ENCODE data around the gene GPC6.

Gene GPC6

DNA sequence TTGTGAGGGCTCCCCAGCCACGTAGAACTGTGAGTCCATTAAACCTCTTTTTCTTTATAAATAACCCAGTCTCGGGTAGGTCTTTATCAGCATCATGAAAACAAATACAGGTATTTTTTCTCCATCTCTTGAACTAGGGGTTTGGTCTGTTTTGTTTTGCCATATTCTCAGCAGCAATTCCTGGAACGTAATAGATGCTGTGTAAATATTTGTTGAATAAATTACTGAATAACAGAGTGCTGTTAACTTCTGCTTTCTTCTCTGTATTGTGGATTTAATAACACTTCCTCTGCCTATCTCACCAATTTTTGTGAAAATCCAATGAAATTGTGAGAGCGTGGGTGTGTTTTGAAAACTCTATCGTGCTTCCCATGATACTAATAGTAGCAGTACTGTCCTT is 823.4 kb downstream of the GPC6 start:
- no peak for DNase-seq (ENCODE audit: low read depth)

DNA sequence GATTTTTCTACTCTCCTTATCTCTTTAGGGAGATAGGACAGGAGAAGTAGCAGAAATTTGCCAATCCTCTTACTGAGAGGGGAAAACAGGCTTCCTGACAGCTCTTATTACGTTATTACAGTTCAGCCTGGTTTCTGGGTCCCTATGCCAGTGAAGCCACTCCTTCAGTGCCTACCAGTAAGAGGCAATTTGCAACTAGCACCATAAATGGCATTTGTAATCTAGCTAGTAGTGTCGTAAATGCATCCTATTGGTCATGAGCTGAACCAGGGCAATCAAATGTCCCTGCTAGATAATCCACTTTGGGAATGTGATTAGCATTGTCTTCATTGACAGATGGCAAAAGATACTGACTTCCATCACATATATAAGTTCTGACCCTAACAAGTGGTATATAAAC is 824.1 kb downstream of the GPC6 start:
- no peak for DNase-seq (ENCODE audit: low read depth)

DNA sequence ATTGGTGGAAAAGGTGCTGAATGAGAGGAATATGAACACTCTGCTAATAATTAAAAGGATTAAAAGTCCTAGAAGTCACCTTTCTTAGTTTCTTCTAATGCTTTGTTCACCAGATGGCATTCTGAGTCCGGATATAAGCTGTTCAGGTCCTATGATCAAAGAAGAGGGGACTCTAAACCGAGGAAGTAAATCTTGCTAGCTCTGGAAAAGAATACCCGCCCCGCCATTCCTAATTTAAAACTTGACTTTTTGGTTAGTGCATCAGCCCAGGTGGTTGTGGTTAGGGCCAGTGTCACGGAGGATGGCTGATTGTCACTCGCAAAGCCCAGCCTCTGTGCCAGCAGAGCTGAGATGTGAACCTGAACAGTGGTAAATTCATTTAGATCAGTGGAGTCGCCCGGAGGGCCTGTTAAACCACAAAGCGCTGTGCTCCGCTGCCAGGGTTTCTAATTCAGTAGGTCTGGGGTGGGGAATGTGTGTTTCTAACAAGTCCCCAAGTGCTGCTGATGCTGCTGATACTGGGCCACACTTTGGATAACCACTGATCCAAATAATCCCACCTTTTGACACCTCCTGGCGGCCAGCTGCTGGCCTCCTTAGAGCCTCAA is 827.5 kb downstream of the GPC6 start:
- no peak for DNase-seq (ENCODE audit: low read depth)

GRCh38 chr13:94056362-94056990 is 829.9 kb downstream of the GPC6 start:
- DNase-seq (ENCODE audit: low read depth) = no peak

DNA sequence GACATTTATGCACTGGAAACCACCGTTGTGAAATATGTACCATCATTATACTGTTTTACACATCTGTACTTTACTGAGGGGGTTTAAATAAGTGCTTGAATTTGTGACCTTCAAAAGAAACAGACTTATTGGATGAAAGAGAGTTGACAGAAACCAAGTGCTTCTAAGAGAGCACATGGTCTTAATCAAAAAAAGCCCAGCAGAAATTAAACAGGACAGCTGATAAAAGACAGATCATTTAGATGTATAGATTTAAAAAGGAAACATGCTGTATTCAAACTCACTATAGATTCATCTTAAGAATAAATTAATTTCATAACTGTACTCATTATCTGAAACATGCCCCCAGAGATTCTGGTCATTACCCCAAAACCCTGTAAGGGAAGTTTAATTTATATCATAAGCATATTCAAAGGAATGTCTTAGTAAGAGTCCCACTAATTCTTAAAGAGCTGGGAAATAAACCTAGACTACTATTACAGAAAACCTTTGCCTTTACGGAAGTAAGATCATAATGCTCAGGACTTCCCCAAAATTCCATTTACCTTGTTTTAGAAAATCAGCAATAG is 831.1 kb downstream of the GPC6 start:
- DNase-seq (ENCODE audit: low read depth) = no peak

DNA sequence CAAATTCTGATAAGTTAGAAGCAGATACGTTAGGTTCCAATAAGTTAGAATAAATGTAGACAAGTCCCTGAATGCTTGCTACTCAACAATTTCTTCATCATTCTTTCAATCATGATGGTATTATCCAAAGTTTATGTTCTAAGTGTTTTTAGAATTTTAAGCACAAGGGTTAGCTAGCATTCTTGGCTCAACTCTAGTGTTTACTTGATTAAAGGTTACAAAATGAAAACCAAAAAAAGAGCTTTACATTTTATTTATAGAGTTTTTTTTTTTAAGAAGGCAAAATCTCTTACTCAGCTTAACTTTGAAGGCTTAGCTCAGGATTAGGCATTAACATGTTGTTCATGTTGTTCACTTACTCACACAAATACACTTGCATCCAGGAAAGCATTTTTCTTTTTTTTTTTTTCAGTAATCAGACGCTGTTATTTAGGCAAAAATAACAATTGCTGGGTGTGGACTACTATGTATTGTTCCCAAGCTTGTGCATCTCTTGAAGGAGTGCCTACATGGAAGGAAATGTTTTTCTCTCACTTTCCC is 832.3 kb downstream of the GPC6 start:
- peak; percentile 17 for DNase-seq (ENCODE audit: low read depth)

DNA sequence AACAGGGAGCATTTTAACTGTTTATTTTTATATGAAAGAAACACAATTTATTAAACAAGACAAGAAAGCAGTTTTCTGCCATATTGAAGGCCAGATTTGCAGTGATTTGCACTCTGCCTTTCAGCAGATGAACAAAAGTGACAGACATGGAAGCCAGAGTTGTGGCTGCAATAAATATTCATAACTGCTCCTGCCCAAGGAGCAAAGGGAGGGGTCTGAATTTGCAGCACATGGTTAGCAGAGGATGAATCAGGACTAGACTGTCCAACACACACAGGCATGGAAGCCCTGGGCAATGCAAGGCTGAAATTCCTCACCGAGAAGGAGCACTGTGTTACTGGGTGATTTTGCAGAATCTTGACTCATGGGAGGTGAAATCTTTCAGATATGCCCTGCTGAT is 834.7 kb downstream of the GPC6 start:
- peak; percentile 26 for DNase-seq (ENCODE audit: low read depth)

DNA sequence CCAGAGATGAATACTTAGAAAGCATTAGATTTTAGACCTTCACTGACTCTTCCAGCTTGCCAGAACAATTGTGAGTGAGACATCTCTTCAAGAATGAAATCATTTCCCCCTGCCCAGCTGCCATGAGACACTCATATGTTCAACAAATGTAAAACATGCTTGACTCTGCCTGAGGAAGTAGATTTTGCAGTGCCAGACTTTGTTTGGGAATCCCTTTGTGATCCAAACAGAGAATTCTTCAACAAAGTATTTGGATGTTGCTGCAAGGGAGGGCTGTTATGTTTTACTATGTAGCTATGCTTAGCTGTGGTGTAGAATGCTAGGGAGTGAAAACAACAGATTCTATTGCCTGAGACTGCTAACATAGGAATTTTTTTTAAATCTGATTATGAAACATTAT is 836.5 kb downstream of the GPC6 start:
- peak; percentile 42 for DNase-seq (ENCODE audit: low read depth)

DNA sequence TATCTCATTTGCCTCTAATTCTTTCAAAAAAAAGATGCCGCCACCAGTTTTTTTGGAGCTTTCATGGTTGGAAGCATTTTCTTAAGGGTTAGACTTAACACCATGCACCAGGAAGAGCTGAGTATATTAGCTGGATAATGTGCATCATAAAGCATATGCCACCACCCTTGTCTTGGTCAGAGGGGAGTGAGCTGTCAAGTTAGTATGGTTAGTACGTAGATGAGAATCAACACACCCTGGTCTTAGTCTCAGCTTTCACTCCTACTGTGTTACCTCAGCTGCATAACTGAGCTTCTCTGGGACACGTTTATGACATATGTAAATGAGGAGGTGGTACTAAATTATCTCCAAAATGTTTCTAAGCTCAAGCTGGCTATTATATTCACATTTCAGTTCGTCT is 837.2 kb downstream of the GPC6 start:
- no peak for DNase-seq (ENCODE audit: low read depth)

DNA sequence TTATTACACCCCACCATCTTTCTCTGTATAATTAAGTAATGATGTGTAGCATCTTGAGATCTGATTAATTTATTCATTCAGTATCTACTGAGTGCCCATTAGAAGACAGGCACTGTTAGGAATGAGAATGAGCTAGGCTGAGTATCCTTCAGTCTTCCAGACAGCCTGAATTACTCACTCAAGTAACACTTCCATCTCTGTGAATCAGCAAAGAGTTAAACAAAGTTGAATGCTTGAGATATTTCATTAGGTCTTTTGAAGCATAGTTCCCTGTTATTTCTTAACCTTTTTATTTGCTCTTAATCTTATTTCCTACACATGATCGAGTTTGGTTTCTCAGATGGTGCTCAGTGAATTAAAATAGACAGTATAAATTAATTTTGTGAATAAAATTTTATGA is 839.1 kb downstream of the GPC6 start:
- DNase-seq (ENCODE audit: low read depth) = no peak

GRCh38 chr13:94073007-94073744 is 846.6 kb downstream of the GPC6 start:
- peak; percentile 78 for DNase-seq (ENCODE audit: low read depth)

- DNase-seq (ENCODE audit: low read depth) = peak; percentile 76
Measured at GRCh38 chr13:94079876-94080275, 853.3 kb downstream of the GPC6 start.

DNA sequence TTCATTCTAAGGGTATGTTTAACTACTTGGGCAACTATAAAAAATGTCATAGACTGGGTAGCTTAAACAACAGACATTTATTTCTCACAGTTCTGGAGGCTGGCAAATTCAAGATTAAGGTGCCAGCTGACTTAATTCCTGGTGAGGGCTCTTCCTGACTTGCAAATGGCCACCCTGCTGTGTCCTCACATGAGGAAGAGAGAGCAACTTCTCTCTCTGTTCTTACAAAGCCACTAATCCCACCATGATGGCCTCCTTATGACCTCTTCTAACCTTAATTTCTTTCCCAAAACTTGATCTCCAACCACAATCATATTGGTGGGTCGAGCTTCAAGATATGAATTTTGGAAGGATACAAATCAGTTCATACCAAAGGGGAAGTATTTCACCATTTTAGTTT is 853.9 kb downstream of the GPC6 start:
- no peak for DNase-seq (ENCODE audit: low read depth)

DNA sequence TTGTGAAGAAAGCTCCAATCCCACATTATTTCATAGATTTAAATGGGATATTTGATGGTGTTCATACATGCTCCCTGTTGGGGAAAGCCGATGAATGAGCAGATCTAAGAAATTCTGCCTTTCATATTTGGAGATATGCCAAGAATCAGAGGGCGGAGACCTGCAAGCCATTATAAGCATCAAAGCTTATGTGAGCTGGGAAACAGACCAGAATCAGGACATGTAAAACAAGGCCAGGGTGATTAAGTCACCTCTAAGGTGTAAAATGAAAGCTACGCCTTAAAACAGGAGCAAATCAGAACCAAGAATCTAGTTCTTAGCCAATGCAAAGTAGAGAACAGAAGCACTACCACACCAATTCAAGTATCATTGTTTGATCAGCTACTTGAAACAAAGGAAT is 860.5 kb downstream of the GPC6 start:
- no peak for DNase-seq (ENCODE audit: low read depth)

GRCh38 chr13:94088742-94089141 is 862.1 kb downstream of the GPC6 start:
- no peak for DNase-seq (ENCODE audit: low read depth)

DNA sequence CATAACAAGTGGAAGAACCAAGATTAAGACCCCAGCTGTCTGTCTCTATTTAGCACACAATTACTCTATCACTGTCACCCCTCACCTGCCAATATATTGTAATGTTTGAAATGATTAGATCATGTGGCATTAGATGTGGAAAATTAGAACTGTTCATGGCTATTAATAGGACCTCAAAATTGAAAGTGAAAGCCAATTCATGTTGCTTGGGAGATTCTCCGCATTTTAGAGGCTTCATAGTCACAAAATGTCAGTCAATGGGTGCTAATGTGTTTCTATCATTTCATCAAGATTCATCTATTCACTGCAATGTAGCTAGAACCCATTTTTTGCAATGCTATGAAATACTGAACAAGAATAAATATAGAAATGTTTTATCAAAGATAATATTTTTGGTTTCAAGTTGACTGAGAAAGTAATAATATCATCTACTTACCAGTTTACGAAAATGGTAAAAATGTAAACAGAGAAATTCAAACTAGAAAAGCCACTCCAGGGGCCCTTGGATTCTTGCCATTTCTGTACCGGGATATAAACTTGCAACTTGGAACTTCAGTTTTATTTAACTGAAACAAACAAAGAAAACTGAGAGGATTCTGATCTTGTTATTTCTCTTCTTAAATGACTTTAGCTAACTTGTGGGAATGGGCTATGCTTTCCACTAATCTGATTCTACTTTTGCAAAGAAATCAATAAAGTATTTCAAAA is 864.3 kb downstream of the GPC6 start:
- DNase-seq (ENCODE audit: low read depth) = no peak

GRCh38 chr13:94093652-94094315 is 867.2 kb downstream of the GPC6 start:
- peak; percentile 7 for DNase-seq (ENCODE audit: low read depth)

- no peak for DNase-seq (ENCODE audit: low read depth)
Measured at GRCh38 chr13:94109715-94110374, 883.2 kb downstream of the GPC6 start.

DNA sequence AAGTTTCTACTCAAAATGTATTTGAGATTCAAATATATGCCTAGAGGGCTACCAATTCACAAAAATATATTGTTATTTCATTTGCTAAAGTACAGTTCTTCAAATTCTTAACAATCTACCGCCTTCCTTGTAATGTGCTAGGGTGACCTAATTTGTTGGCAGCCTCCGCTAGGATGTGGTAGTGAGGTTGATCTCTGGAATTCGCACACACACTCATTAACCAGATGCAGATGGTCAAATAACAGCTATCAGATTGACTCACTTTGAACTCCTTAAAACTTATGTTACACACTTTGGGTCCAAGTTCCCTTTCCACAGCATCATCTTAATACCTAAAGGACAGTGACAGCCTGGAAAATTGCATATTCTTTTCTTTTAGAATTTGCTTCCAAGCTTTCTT is 885.6 kb downstream of the GPC6 start:
- DNase-seq (ENCODE audit: low read depth) = peak; percentile 91

DNA sequence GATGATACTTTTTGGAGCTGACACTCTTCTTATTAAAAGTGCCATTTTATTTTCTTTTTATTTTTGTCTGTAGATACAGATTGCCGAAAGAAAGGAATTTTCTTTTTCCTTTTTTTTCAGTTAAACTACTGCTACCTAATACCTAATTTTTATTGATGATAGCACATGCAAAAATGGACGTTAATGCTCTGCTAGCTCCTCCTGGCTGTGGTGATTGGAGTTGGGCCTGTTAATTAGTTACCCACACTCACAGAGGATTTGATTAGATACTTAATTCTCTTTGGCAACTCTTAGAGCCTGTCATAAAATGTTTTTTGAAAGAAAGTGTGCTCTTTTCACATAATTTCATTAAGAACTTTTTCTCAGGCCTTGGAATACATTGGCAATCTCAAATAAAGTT is 886.1 kb downstream of the GPC6 start:
- no peak for DNase-seq (ENCODE audit: low read depth)

DNA sequence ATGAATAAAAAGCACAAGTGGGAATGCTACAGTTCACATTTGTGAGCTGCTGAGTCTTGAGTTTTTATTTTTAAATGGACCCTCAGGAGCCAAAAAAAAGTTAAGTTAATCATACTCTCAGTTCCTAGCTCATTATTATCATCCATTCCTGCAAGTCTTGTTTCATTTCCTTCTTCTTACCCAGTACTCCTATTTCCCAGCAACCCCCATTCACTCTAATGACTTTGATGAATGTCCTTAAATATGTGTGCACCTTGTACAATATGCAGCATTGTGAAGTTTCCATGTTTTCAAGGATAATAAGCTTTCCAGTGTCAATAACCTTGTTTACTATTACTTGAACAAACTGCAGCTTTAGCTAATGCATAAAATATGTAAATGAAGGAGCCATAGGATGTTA is 886.6 kb downstream of the GPC6 start:
- DNase-seq (ENCODE audit: low read depth) = no peak

All from fibroblast of gingiva (primary cell).